ENCODE results near the gene BIRC5.

BIRC5 gene

DNA sequence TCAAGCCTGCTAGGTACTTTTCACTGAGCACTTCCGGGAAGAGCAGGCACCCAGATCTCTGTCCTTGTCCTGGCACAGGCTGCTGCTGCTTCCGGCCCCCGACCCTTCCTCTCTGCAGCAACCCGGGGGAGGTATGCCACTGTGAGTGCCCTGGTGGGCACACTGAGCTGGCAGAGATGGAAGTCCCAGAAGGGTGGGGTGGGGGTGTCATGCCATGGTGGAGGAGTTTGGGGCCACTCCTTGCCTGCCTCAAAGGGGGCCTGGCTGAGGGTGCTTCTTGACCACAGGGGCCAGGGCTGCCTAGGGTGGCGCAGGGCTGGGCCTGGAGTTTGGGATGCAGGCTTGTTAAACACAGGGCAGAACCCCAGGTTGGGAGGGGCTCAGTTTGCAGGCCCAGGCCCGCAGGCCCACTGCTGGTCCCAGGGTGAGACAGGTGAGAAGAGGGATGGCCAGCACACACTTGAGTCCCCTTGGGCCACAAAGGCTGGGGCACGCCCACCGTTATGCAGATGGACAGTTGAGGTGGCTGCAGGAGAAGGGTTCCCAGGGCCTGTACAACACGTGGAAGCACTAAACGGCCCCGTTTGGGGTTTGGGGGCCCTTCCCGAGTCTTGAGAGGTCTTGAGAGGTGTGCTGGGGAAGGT lies 26.1 kb downstream of the BIRC5 start:
- Histone ChIP-seq H3K4me1 (ENCODE audit: control insufficient read depth, low read length) (peaks cover 63% of the 10 kb centered on the region), H3K36me3 (ENCODE audit: control insufficient read depth, low read length) (no peaks in the 10 kb centered on the region), H3K9me3 (ENCODE audit: control insufficient read depth, insufficient read depth, low read length) (no peaks in the 10 kb centered on the region; the same call in 1 of the 2 replicates), H3K27ac (ENCODE audit: low read depth, low read length) (peak overlapping the region; percentile 95), H3F3A (ENCODE audit: control insufficient read depth, insufficient read depth) (peaks cover 30% of the 10 kb centered on the region), H3K4me3 (ENCODE audit: low read length) (0 out of 2 replicates have a peak overlapping the region, but pooled peaks have one; percentile 47), H3K27me3 (ENCODE audit: control insufficient read depth, low read length) (no peaks in the 10 kb centered on the region), H3K79me2 (ENCODE audit: control insufficient read depth, low read length) (no peaks in the 10 kb centered on the region), H3K4me2 (ENCODE audit: low read length) (peak overlapping the region; percentile 81), H4K20me1 (ENCODE audit: control insufficient read depth, insufficient read depth, low read depth, low read length) (no peaks in the 10 kb centered on the region), H3K9me2 (replicated peaks; ENCODE audit: control insufficient read depth, low read length) (no peaks in the 10 kb centered on the region)
- no peak for TF ChIP-seq EZH2phosphoT487 (IDR thresholded peaks at IDR 0.05; ENCODE audit: borderline replicate concordance, low read length)
- TF ChIP-seq, protein P1, sequence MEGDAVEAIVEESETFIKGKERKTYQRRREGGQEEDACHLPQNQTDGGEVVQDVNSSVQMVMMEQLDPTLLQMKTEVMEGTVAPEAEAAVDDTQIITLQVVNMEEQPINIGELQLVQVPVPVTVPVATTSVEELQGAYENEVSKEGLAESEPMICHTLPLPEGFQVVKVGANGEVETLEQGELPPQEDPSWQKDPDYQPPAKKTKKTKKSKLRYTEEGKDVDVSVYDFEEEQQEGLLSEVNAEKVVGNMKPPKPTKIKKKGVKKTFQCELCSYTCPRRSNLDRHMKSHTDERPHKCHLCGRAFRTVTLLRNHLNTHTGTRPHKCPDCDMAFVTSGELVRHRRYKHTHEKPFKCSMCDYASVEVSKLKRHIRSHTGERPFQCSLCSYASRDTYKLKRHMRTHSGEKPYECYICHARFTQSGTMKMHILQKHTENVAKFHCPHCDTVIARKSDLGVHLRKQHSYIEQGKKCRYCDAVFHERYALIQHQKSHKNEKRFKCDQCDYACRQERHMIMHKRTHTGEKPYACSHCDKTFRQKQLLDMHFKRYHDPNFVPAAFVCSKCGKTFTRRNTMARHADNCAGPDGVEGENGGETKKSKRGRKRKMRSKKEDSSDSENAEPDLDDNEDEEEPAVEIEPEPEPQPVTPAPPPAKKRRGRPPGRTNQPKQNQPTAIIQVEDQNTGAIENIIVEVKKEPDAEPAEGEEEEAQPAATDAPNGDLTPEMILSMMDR (IDR thresholded peaks at IDR 0.05; ENCODE audit: low read depth, low read length, poor library complexity, severe bottlenecking), result no peak

DNA sequence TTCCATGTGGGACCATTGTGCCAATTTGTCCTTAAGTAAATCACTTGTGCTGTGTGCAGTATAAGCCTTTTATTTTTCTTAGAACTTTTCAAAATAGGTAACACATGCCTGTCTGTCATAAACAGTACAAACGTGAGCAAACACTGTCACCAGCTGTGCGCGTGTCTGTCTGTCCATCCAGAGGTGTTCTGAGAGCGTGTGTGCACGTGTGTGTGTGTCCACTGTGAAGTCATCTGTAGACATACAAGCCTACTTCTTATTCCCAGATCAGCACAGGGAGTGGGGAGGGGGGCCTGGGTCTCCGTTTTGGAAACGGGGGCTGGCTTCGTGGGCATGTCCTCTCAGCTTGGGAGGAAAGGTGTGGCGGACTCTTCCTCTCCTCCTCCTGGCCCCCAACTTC lies 26.8 kb downstream of the BIRC5 start:
- Histone ChIP-seq H4K20me1 (ENCODE audit: control insufficient read depth, insufficient read depth, low read depth, low read length) (no peaks in the 10 kb centered on the region), H3K79me2 (ENCODE audit: control insufficient read depth, low read length) (no peaks in the 10 kb centered on the region), H3F3A (ENCODE audit: control insufficient read depth, insufficient read depth) (peaks cover 30% of the 10 kb centered on the region), H3K27me3 (ENCODE audit: control insufficient read depth, low read length) (no peaks in the 10 kb centered on the region), H3K9me2 (replicated peaks; ENCODE audit: control insufficient read depth, low read length) (no peaks in the 10 kb centered on the region), H3K9me3 (ENCODE audit: control insufficient read depth, insufficient read depth, low read length) (no peaks in the 10 kb centered on the region; the same call in 1 of the 2 replicates), H3K4me1 (ENCODE audit: control insufficient read depth, low read length) (peaks cover 63% of the 10 kb centered on the region), H3K4me2 (ENCODE audit: low read length) (peak overlapping the region; percentile 60; the same call in 1 of the 2 replicates), H3K4me3 (ENCODE audit: low read length) (no peak overlapping the region; the same call in 1 of the 2 replicates), H3K27ac (ENCODE audit: low read depth, low read length) (peak overlapping the region; percentile 95), H3K36me3 (ENCODE audit: control insufficient read depth, low read length) (no peaks in the 10 kb centered on the region)
- TF ChIP-seq, protein P1 (IDR thresholded peaks at IDR 0.05; ENCODE audit: low read depth, low read length, poor library complexity, severe bottlenecking), result no peak
- TF ChIP-seq EZH2phosphoT487 (IDR thresholded peaks at IDR 0.05; ENCODE audit: borderline replicate concordance, low read length), result no peak

DNA sequence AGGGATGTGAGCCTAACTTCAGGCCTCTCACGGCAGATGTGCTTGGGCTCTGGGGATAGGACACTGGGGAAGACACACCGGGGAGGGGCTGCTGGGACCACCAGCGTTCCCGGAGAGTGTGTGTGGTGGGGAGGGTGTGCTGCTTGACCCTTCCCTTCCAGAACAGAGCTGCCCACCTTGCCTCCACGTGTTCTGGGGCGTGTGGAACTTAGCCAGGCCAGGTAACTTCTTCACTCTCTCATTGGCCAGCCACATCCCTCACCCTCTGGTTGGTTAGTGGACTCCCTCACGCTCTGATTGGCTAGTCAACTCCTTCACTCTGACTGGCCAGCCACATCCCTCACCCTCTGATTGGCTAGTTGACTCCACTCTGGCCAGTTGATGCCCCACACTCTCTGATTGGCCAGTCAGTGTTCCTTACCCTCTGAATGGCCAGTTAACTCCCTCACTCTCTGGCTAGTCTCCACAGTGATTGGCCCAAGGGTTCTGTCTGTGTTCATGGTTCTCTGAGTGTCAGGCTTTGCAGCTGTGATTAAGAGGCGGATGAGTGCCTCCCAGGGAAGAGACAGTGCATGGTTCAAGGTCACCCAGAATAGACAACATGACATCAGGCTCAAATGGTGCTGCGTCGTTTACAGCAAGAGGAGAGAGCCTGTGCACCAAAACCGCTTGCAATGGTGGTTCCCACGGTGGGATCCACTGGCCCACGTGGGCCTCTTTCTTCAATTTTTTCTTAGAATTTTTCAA lies 27.4 kb downstream of the BIRC5 start:
- Histone ChIP-seq H3K4me3 (ENCODE audit: low read length) (peak overlapping the region; percentile 27), H3K27me3 (ENCODE audit: control insufficient read depth, low read length) (no peaks in the 10 kb centered on the region), H3K4me2 (ENCODE audit: low read length) (peak overlapping the region; percentile 60), H4K20me1 (ENCODE audit: control insufficient read depth, insufficient read depth, low read depth, low read length) (no peaks in the 10 kb centered on the region), H3K27ac (ENCODE audit: low read depth, low read length) (peak overlapping the region; percentile 95), H3K36me3 (ENCODE audit: control insufficient read depth, low read length) (no peaks in the 10 kb centered on the region), H3F3A (ENCODE audit: control insufficient read depth, insufficient read depth) (peaks cover 30% of the 10 kb centered on the region), H3K4me1 (ENCODE audit: control insufficient read depth, low read length) (peaks cover 63% of the 10 kb centered on the region), H3K79me2 (ENCODE audit: control insufficient read depth, low read length) (no peaks in the 10 kb centered on the region), H3K9me2 (replicated peaks; ENCODE audit: control insufficient read depth, low read length) (no peaks in the 10 kb centered on the region), H3K9me3 (ENCODE audit: control insufficient read depth, insufficient read depth, low read length) (no peaks in the 10 kb centered on the region; the same call in 1 of the 2 replicates)
- TF ChIP-seq EZH2phosphoT487 (IDR thresholded peaks at IDR 0.05; ENCODE audit: borderline replicate concordance, low read length), result no peak
- TF ChIP-seq, protein P1 (IDR thresholded peaks at IDR 0.05; ENCODE audit: low read depth, low read length, poor library complexity, severe bottlenecking), result no peak
